Hepatocyte (in vitro differentiated cells): ENCODE results near the gene RAB4A.

ENCODE experiments used
- CTCF ChIP-seq: fragments of 200-600 bp; sonication (generic); IDR thresholded peaks from 2 replicates; pipeline ENCODE4 v1.5.1; 2016; ENCODE audit warnings: antibody characterized with exemption, mild to moderate bottlenecking; ENCODE audit not compliant: poor library complexity
- EZH2phosphoT487 ChIP-seq: fragments of 200-600 bp; sonication (generic); IDR thresholded peaks from one replicate; pipeline ENCODE4 v1.6.1; 2018; ENCODE audit warnings: antibody characterized with exemption, mild to moderate bottlenecking, low read depth, moderate library complexity; ENCODE audit not compliant: unreplicated experiment, severe bottlenecking

DNA sequence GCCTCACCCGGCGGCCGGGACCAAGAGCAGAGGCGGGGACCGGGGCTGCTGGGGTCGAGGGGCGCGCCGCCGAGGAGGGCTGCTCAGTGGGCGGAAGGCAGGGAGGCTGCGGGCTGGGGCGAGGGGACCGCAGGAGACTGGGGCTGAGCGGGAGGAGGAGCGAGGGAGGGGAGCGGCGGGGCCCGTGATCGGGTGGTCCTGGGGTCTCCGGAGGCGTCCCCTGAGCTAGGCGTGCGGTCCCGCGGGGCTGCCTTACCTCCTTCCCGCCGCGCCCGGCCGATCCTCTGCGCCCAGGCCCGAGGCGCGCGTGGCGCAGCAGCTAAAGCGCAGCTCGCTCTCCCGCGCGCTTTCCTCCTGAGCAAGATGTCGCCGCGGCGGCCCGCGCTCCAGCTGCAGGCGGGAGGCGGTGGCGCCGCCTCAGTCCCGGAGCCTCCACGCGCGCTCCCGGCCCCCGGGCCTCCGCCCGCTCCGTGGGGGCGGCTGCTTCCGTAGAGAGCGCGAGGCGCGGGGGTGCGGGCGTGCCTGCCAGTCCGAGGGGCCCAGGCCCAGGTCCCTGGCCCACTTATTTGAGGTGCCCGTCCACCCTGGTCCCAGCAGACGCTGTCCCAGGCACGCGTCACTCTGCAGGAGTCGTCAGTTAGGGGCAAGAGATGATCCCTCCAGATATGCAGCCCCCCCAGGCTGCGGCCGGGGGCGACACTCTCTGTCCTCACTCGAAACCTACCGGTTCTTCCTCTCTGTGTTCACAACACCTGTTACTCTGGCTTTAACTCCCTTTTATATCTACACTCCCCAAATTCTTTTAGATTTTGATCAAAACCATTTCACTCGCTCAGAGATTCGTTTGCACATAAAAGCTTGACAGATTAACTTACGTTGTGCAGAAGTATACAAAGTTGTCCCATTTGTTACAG, 72.0 kb downstream of the RAB4A start, which contains the start of gene CCSAP:
- TF ChIP-seq CTCF (no peak), EZH2phosphoT487 (no peak)
